Measurements from ENCODE around the gene SLC6A16. TPM values are rescaled to one million over a fixed set of nuclear protein-coding genes. Genes with fewer than 3 reads are reported as not detected.
"Not testable (repeated sequence)": the region's sequence is repeated elsewhere in the genome, so short reads cannot be mapped to it uniquely, and the experiment has no call there.

Gene SLC6A16
- total RNA-seq, 1 experiment from 2014 or later, result 1.3 TPM

DNA sequence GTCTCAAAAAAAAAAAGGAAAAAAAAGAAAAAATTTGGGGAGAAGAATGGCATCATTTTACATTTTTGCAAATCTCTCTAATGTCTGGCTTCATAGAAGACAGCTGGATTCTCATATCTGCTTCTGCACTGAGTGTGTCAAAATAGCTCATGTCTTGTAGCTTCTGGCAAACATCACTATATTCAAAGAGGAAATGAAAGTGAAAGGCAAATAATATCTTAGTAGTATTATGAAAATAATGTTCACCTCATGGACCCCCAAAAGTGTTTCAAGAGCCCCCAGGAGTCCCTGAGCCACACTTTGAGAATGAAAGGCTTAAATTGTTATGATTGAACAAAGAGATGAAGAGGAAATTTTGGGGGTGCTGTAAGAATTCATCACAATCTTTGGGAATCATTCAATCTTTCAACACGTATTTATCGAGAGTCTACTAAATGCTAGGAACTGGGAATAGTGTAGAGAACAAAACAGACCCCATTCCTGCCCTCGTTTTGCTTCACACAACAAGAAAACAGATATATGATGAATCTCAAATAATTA is 1.2 kb upstream of the SLC6A16 start:
- no TSS peak for BruUV-seq (replicated peaks)
- TF ChIP-seq, protein P1, sequence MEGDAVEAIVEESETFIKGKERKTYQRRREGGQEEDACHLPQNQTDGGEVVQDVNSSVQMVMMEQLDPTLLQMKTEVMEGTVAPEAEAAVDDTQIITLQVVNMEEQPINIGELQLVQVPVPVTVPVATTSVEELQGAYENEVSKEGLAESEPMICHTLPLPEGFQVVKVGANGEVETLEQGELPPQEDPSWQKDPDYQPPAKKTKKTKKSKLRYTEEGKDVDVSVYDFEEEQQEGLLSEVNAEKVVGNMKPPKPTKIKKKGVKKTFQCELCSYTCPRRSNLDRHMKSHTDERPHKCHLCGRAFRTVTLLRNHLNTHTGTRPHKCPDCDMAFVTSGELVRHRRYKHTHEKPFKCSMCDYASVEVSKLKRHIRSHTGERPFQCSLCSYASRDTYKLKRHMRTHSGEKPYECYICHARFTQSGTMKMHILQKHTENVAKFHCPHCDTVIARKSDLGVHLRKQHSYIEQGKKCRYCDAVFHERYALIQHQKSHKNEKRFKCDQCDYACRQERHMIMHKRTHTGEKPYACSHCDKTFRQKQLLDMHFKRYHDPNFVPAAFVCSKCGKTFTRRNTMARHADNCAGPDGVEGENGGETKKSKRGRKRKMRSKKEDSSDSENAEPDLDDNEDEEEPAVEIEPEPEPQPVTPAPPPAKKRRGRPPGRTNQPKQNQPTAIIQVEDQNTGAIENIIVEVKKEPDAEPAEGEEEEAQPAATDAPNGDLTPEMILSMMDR (IDR thresholded peaks at IDR 0.05), result no peak
- TF ChIP-seq POLR2AphosphoS5 (IDR thresholded peaks at IDR 0.05; ENCODE audit: low read depth, low read length) (no peak), SIN3A (IDR thresholded peaks at IDR 0.05; ENCODE audit: borderline replicate concordance, insufficient read depth, low read depth, low read length) (no peak), TCF7L2 (IDR thresholded peaks at IDR 0.05; ENCODE audit: low read depth, low read length) (no peak)
- TF ChIP-seq, protein P2, sequence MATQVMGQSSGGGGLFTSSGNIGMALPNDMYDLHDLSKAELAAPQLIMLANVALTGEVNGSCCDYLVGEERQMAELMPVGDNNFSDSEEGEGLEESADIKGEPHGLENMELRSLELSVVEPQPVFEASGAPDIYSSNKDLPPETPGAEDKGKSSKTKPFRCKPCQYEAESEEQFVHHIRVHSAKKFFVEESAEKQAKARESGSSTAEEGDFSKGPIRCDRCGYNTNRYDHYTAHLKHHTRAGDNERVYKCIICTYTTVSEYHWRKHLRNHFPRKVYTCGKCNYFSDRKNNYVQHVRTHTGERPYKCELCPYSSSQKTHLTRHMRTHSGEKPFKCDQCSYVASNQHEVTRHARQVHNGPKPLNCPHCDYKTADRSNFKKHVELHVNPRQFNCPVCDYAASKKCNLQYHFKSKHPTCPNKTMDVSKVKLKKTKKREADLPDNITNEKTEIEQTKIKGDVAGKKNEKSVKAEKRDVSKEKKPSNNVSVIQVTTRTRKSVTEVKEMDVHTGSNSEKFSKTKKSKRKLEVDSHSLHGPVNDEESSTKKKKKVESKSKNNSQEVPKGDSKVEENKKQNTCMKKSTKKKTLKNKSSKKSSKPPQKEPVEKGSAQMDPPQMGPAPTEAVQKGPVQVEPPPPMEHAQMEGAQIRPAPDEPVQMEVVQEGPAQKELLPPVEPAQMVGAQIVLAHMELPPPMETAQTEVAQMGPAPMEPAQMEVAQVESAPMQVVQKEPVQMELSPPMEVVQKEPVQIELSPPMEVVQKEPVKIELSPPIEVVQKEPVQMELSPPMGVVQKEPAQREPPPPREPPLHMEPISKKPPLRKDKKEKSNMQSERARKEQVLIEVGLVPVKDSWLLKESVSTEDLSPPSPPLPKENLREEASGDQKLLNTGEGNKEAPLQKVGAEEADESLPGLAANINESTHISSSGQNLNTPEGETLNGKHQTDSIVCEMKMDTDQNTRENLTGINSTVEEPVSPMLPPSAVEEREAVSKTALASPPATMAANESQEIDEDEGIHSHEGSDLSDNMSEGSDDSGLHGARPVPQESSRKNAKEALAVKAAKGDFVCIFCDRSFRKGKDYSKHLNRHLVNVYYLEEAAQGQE (IDR thresholded peaks at IDR 0.05; ENCODE audit: insufficient read depth in 1 of 2, low read depth in 2 of 2, low read length in 1 of 2), result no peak
- H3K36me3 ChIP-seq (ENCODE audit: control insufficient read depth, insufficient read depth, low read length), result no peaks in the 10 kb centered on the region
- H3K9me3 ChIP-seq (ENCODE audit: control insufficient read depth, insufficient read depth, low read depth, low read length), result no peaks in the 10 kb centered on the region
- ChIA-PET POLR2A (no interaction called here), CTCF (interaction anchor here (0.7 kb wide), 2 partner anchors 26 to 212 kb away, joined by 4 to 5 read pairs; partner anchors contain the start of gene LIN7B)
- no peak for ATAC-seq
- H3K27me3 ChIP-seq (ENCODE audit: control insufficient read depth, insufficient read depth, low read length), result no peaks in the 10 kb centered on the region
- no peak for DNase-seq (ENCODE audit: low read depth, low spot score)
- H3K27ac ChIP-seq (ENCODE audit: low read length), result no peak overlapping the region
- no peaks in the 10 kb centered on the region for H3K4me1 ChIP-seq (ENCODE audit: control insufficient read depth, insufficient read depth, low read length)
- intact Hi-C loops (cut with micrococcal nuclease; ENCODE audit: unreplicated experiment) (no loop called here), in situ Hi-C loops (cut with HindIII; ENCODE audit: low pct_unique_long_range_greater_than_20kb, low sequenced_read_pairs) (no loop called here)
- no peak overlapping the region for H3K4me3 ChIP-seq (ENCODE audit: low read depth in 2 of 2, low read length in 2 of 2)

DNA sequence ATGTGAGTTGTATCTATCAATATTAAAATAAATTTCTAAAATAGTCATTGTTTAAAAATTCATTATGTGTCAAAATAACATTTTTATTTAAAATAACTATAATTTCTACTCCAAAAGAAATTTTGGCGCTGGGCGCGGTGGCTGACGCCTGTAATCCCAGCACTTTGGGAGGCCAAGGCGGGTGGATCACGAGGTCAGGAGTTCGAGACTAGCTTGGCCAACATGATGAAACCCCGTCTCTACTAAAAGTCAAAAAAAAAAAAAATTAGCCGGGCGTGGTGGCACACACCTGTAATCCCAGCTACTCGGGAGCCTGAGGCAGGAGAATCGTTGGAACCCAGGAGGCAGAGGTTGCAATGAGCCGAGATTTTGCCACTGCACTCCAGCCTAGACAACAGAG is 765 bp upstream of the SLC6A16 start:
- BruUV-seq (replicated peaks); H3K4me1 ChIP-seq (ENCODE audit: control insufficient read depth, insufficient read depth, low read length); CTCF ChIA-PET; intact Hi-C loops (cut with micrococcal nuclease; ENCODE audit: unreplicated experiment); H3K27ac ChIP-seq (ENCODE audit: low read length); H3K4me3 ChIP-seq (ENCODE audit: low read depth in 2 of 2, low read length in 2 of 2); DNase-seq (ENCODE audit: low read depth, low spot score); in situ Hi-C loops (cut with HindIII; ENCODE audit: low pct_unique_long_range_greater_than_20kb, low sequenced_read_pairs); H3K9me3 ChIP-seq (ENCODE audit: control insufficient read depth, insufficient read depth, low read depth, low read length); ATAC-seq; H3K36me3 ChIP-seq (ENCODE audit: control insufficient read depth, insufficient read depth, low read length); POLR2A ChIA-PET; H3K27me3 ChIP-seq (ENCODE audit: control insufficient read depth, insufficient read depth, low read length): not testable (repeated sequence)

DNA sequence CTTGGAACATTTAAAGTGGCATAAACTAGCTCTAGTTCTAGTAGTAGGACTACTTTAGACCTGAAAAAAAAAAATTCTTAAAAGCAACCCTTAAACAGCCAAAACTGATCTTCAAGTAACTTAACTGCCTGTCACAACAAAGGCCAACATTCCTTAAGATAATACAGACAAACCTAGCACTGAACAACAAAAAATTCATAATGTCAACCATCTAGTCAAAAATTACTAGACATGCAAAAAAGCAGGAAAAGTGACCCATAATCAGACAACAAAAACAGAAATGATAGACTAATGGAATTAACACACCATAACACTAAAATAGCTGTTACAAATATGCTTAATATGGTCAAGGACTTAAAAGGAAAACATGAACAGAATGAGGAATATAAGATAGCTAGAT is 6.7 kb downstream of the SLC6A16 start:
- CTCF ChIA-PET, result no interaction called here
- Histone ChIP-seq H3K9me3 (ENCODE audit: control insufficient read depth, insufficient read depth, low read depth, low read length) (no peaks in the 10 kb centered on the region; the same call in 1 of the 2 replicates), H3K27ac (ENCODE audit: low read length) (no peak overlapping the region), H3K27me3 (ENCODE audit: control insufficient read depth, insufficient read depth, low read length) (no peaks in the 10 kb centered on the region), H3K4me3 (ENCODE audit: low read depth in 2 of 2, low read length in 2 of 2) (no peak overlapping the region), H3K4me1 (ENCODE audit: control insufficient read depth, insufficient read depth, low read length) (no peaks in the 10 kb centered on the region), H3K36me3 (ENCODE audit: control insufficient read depth, insufficient read depth, low read length) (no peaks in the 10 kb centered on the region)
- intact Hi-C loops (cut with micrococcal nuclease; ENCODE audit: unreplicated experiment) (no loop called here), in situ Hi-C loops (cut with HindIII; ENCODE audit: low pct_unique_long_range_greater_than_20kb, low sequenced_read_pairs) (no loop called here)
- ATAC-seq (no peak), DNase-seq (ENCODE audit: low read depth, low spot score) (no peak)
- TF ChIP-seq POLR2AphosphoS5 (IDR thresholded peaks at IDR 0.05; ENCODE audit: low read depth, low read length), result no peak
- TF ChIP-seq SIN3A (IDR thresholded peaks at IDR 0.05; ENCODE audit: borderline replicate concordance, insufficient read depth, low read depth, low read length), result no peak
- no peak for TF ChIP-seq TCF7L2 (IDR thresholded peaks at IDR 0.05; ENCODE audit: low read depth, low read length)
- TF ChIP-seq, protein P2 (IDR thresholded peaks at IDR 0.05; ENCODE audit: insufficient read depth in 1 of 2, low read depth in 2 of 2, low read length in 1 of 2), result no peak
- TF ChIP-seq, protein P1 (IDR thresholded peaks at IDR 0.05), result no peak
- POLR2A ChIA-PET, result no interaction called here
- BruUV-seq (replicated peaks), result no TSS peak

Data from Panc1 (cell line).